ENCODE results near the gene PRKAG2.

PRKAG2 gene

DNA sequence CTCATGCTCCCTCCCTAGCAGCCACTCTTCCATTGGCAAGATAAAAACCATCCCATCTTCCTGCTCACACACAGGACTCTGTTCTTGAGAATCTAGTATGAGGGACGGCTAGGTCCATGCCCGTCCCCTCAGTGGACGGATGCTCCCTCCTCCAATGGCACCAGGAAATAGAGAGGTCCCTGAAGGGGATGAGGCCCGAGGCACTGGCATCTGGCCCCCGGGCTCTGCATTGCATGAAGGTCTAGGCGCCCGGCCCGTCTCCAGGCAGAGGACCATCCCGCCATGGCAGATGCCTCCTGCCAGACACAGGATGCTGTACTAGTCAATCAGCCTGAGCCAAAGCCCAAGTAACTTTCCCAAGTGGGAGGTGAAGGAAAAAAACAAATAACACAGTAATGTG, 15.0 kb downstream of the PRKAG2 start:
- no peak for DNase-seq (ENCODE audit: low read depth)
- H3K4me3 ChIP-seq (ENCODE audit: low read depth, low read length) = no peak overlapping the region
- TF ChIP-seq, protein P1, sequence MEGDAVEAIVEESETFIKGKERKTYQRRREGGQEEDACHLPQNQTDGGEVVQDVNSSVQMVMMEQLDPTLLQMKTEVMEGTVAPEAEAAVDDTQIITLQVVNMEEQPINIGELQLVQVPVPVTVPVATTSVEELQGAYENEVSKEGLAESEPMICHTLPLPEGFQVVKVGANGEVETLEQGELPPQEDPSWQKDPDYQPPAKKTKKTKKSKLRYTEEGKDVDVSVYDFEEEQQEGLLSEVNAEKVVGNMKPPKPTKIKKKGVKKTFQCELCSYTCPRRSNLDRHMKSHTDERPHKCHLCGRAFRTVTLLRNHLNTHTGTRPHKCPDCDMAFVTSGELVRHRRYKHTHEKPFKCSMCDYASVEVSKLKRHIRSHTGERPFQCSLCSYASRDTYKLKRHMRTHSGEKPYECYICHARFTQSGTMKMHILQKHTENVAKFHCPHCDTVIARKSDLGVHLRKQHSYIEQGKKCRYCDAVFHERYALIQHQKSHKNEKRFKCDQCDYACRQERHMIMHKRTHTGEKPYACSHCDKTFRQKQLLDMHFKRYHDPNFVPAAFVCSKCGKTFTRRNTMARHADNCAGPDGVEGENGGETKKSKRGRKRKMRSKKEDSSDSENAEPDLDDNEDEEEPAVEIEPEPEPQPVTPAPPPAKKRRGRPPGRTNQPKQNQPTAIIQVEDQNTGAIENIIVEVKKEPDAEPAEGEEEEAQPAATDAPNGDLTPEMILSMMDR (IDR thresholded peaks at IDR 0.05; ENCODE audit: low read depth, low read length, missing control alignments) = no peak
- in situ Hi-C loops (cut with HindIII; ENCODE audit: low sequenced_read_pairs) = no loop called here

DNA sequence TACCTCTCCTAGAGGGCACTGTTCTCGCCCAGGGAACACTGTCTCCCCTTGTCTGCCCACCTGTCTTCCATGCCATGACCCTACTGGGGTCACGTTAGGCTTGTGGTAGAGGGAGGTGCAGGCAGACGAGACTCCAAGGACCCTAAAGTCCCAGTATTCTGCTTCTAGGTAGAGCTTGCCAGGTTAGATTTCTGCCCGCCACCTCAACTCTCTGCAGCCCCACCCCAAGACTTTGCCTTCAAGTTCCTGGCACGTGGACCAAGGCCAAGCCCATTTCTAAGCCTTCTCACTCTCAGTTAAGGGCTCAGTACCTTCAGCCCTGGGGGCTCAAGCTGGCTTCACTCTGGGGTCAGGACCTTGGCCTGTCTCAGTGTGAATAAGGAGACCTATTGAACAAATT, 16.1 kb downstream of the PRKAG2 start:
- in situ Hi-C loops (cut with HindIII; ENCODE audit: low sequenced_read_pairs) = no loop called here
- DNase-seq (ENCODE audit: low read depth) = no peak
- no peak overlapping the region for H3K4me3 ChIP-seq (ENCODE audit: low read depth, low read length)
- TF ChIP-seq, protein P1 (IDR thresholded peaks at IDR 0.05; ENCODE audit: low read depth, low read length, missing control alignments) = no peak

DNA sequence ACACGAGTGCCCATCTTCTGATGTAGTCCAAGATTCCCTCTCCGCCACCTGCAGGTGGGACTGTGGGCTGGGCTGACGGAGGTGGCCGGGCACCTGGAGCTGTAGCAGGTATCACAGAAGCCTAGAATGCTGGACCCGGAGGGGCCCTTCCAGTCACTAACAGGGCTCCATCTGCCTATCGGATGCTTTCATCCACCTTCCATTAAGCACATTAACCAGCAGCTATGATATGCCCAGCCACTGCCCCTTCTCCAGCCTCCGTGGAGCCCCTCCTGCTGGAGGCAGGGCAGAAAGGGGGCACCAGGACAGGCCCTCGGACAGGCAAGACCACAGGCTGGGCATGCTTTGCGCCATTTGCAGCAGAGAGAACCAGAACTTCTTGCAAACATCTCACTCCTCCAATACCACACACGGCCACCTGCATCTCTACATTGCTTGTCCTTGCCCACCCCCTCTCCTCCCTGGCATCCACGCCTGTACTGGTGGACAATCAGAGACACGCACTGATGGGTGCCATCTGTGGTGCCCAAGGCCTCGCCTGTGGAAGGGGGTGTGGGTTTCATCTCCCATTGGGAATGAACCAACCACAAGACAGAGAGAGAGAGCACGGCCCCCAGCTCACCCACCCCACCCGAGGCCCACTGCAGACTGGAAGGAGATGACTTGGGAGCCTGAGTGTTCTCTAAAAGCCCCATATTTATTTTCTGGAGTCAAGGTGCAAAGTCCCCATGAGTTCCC, 16.8 kb downstream of the PRKAG2 start:
- TF ChIP-seq, protein P1 (IDR thresholded peaks at IDR 0.05; ENCODE audit: low read depth, low read length, missing control alignments) = no peak
- H3K4me3 ChIP-seq (ENCODE audit: low read depth, low read length) = no peak overlapping the region
- in situ Hi-C loops (cut with HindIII; ENCODE audit: low sequenced_read_pairs) = no loop called here
- DNase-seq (ENCODE audit: low read depth) = no peak

DNA sequence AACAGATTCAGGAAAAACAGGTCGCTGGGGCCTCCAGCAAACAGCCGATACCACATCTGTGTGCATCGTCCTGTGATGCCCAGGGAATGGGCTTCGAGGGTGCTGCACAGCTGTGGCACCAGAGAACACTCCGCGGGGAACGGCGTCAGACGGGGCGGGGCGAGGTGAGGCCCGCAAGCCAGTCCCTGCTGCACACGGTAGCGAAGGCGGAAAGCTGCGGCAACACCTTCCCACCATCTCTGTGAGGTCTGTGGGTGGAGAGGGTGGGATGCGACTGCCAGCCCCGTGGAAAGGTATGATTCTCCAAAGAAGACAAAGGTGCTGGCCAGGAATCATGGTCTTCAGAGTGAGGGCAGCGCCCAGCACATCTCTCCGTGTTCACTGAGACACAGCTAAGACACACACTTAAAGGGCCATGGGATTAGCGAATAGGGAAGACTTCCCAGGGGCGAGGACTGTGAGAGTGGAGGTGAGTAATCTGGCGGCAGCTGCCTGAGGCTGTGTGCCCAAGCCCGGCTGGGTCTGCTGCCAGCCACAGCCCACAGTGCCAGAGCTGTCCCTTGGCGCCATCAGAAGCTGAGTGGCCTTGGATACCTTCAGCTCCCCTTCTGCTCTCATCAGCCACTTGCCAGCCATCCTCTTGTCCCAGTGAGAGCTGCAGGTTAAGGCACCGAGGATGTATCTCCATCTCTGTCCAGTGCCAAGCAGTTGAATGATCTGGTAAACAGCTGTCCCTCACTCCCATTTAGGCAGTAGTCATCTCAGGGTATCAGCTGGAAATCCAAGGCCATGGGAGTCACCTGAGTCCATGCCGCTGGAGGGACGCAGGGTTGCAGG, 17.6 kb downstream of the PRKAG2 start:
- TF ChIP-seq, protein P1 (IDR thresholded peaks at IDR 0.05; ENCODE audit: low read depth, low read length, missing control alignments) = no peak
- no peak for DNase-seq (ENCODE audit: low read depth)
- H3K4me3 ChIP-seq (ENCODE audit: low read depth, low read length) = no peak overlapping the region
- in situ Hi-C loops (cut with HindIII; ENCODE audit: low sequenced_read_pairs) = no loop called here

DNA sequence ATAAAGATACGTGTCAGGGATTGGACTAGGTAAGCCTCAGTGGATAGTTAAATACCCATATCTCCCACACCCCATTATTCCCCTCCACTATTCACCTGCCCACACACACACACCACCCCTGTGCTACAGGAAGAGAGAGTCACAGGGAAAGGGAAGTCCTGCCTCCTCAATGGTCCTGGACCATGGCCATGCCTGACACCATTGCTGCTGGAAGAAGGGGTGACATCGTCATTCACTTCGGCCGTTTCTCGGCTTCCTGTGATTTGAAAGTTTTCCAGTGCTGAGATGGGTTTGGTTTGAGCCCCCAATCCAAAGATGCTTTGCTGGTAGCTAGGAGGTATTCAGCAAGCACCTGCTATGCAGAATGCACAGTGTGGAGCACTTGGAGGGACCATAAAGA, 18.5 kb downstream of the PRKAG2 start:
- in situ Hi-C loops (cut with HindIII; ENCODE audit: low sequenced_read_pairs) = no loop called here
- TF ChIP-seq, protein P1 (IDR thresholded peaks at IDR 0.05; ENCODE audit: low read depth, low read length, missing control alignments) = no peak
- H3K4me3 ChIP-seq (ENCODE audit: low read depth, low read length) = no peak overlapping the region

DNA sequence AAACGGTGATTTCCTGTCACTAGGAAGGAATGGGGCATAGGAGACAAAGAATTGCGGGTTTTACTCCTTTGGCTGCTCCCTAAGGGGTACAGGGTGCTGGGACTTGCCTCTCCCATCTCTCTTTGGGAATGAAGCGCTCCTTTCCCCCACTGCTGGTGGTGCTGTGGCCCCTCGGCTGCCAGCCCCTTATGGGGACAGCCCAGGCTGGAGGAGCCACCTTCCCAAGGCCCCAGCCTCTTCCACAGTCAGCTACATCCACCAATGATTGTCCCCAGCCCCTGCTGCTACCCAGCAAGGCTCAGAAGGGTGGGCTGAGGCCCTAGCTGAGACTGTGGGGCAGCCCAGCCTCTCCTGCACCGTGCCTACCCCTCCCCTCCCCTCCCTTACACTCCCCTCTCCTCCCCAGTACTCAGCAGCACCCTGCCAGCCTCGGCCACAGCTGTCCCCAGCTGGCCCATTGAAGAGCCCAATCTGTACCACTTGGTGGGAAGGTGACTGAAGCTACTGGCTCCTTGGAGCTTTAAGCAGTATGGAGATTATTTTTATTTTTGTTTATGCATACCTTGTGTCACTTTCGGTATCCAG, 19.0 kb downstream of the PRKAG2 start:
- H3K4me3 ChIP-seq (ENCODE audit: low read depth, low read length) = no peak overlapping the region
- no peak for DNase-seq (ENCODE audit: low read depth)
- TF ChIP-seq, protein P1 (IDR thresholded peaks at IDR 0.05; ENCODE audit: low read depth, low read length, missing control alignments) = no peak
- in situ Hi-C loops (cut with HindIII; ENCODE audit: low sequenced_read_pairs) = no loop called here

More for the DNA sequence above, 18.5 kb downstream of the PRKAG2 start:
- no peak for DNase-seq (ENCODE audit: low read depth)
